Neural cell (in vitro differentiated cells): ENCODE data around the gene MBD3L5.

ENCODE experiments used
- CTCF ChIP-seq: fragments of 450-650 bp; IDR thresholded peaks from 2 replicates; pipeline ENCODE4 v1.5.1; 2014; ENCODE audit warnings: antibody characterized with exemption, mild to moderate bottlenecking, moderate library complexity; ENCODE audit not compliant: poor library complexity, severe bottlenecking
- EP300 ChIP-seq: fragments of 450-650 bp; conservative IDR thresholded peaks from 2 replicates; pipeline ENCODE4 v1.6.1; 2014; ENCODE audit warnings: antibody characterized with exemption, mild to moderate bottlenecking, moderate library complexity; ENCODE audit not compliant: poor library complexity, severe bottlenecking
- EZH2 ChIP-seq: fragments of 200-600, 300-800 bp; shearing (Covaris generic), sonication (generic); IDR thresholded peaks from 2 replicates; pipeline ENCODE4 v1.6.1; 2014; ENCODE audit warnings: antibody characterized with exemption, low read length, borderline replicate concordance, mild to moderate bottlenecking; ENCODE audit not compliant: insufficient read depth, poor library complexity, severe bottlenecking
- RAD21 ChIP-seq: fragments of 450-650 bp; conservative IDR thresholded peaks from 2 replicates; pipeline ENCODE4 v1.6.1; 2014; ENCODE audit warnings: antibody characterized with exemption, mild to moderate bottlenecking, moderate library complexity
- TAF1 ChIP-seq: IDR thresholded peaks from 2 replicates; pipeline ENCODE4 v1.6.1; 2012; ENCODE audit warnings: low read depth

GRCh38 chr19:7000333-7000732 is 30.0 kb upstream of the MBD3L5 start:
- TF ChIP-seq RAD21 (no peak), TAF1 (no peak), CTCF (no peak), EZH2 (no peak), EP300 (no peak)
